EL (cell line): ENCODE data around the gene HTR1A.

Experiments used
- DNase-seq: peaks from one replicate; pipeline ENCODE4 v3.0.0-alpha.2; 2016

The HTR1A gene

DNA sequence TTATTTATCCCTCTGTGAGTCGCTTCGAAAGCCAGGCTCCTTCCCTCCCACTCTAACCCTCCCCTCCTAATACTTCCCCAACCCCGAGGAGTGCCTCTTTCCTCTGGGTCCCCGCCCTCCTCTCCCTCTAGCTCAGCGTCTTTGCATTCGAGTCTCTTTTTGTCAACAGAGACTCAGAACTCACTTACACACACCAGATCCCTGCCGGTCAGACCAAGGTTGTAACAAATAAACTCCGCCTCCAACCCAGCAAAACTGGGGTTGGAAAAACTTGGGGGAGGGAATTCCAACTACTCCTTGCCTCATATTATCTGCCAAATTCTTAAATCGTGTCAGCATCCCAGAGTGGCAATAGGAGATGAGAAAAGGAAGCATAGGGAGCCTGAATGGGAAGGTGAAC lies at the start of gene HTR1A:
Gene HTR1A, minus strand, starts transcription at position 167 of the 400 bp plus-strand sequence. CDS start 726 bp downstream, outside the sequence.
- no peak for DNase-seq

DNA sequence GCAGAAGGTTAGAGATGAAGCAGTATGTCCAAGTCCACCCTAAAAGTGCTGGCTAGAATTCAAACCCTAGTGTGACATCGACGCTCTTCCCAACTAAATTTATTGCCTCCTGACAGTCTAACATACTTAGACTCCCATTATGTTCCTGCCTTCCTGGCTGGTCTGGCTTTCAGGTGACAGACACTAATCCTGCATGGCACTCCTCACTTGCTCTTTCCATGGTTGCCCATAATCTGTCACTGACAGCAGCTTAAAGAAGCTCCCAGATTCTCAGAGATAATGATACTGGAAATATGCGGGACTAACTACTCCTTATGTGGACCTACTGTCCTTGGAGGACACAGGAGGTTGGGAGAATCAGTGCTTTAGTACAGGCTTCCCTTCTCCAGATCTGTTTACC lies 41.7 kb upstream of the HTR1A start:
- DNase-seq, result no peak

DNA sequence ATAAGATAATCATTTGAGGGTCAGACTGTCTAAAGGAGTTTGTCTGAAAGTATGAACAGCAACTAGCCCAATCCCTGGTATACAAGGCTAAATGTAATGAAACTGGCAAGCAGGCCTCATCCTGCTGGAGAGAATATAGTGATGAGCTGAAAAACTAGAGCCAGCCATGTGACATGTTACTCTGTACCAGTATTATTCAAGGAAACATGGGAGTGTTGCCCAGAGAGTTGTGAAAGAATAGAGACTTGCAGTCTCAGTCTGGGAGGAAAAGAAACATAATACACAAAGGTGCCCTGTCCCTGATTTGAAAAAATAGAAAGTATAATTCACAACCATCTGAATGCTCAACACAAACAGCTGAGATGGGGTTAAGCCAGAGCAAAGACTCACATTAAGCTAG lies 37.9 kb upstream of the HTR1A start:
- no peak for DNase-seq

DNA sequence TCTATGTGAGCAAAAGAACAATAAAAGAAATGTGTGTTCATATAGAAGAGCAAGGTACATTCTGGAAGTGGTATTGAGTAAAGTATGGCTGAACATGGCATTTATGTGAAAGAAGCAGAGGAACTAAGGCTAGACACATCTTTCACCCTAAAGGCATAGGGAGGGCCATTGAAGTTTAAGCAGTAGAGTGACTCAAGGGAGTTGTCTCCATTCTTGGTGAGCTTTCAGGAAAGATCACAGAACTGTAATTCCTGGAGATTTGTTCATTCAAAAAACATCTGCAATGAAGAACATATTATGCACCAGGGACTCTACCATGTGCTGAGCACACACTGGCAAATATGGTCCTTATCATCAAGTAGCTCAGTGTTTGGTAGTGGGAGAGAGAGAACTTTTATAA lies 24.8 kb upstream of the HTR1A start:
- DNase-seq, result no peak

DNA sequence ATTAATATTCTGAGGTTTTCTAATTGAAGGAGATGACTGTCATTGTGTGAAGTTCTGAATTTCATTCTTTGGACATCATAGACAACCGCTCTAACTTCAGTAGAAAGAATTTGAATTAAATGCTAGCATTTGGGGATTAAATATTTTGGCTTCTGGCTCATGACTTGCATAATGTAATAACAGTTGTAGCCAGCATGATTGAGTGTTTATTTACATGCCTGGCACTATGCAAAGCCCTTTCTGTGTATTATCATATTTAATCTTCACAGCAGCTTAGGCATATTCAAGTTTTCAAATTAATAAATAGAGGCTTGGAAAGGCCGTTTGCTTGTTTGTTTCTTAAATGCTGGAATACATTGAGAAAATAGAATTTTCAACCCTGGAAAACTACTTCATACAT lies 19.6 kb upstream of the HTR1A start:
- DNase-seq, result no peak

DNA sequence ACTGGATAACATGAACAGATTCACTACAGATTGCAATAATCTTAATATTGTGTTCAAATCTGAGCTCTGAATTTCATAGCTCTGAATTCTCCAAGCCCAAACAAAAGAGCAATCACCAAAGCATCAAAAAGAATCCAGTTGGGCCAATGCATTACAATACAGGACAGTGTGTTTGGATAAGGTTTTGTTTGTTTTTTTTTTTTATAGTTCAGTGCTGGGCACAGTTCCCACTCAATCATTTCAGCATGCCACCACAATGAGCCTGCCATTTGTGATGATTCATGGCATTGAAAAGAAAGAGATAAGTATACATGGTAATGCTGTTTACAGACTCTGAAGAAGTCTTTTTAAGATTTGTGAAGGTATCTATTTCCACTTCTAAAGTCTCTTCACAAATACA lies 1.7 kb upstream of the HTR1A start:
- no peak for DNase-seq

DNA sequence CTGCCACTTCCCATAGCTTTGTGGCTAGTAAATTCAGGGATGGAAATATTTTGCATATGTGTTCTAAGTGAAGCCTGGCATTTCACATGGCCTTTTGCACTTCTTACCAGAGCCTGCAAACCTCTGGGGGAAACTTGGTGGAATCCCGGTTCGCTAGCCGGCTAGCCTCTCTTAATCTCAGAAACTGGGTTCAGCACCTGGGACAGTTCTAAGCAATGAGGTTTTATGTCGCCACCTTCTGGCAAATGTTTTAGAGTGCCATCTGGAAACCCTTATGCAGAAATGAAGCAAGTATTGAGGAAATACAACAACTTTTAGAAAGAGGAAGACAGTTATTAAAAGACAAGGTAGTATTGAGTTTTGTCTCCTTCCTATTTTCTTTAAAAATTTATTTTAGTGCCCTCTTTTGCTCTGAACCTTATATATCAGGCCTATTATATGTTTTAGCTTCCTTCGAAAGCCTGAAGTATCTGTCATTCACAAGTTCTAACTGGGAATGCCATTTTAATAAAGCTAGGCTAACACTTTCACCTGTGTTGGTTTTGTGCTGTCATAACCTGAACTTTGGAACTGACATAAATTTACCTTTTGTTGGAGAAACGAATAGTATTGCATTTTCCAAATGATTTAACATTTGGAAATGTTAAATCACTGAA lies 963 bp upstream of the HTR1A start:
- peak; percentile 53 for DNase-seq

DNA sequence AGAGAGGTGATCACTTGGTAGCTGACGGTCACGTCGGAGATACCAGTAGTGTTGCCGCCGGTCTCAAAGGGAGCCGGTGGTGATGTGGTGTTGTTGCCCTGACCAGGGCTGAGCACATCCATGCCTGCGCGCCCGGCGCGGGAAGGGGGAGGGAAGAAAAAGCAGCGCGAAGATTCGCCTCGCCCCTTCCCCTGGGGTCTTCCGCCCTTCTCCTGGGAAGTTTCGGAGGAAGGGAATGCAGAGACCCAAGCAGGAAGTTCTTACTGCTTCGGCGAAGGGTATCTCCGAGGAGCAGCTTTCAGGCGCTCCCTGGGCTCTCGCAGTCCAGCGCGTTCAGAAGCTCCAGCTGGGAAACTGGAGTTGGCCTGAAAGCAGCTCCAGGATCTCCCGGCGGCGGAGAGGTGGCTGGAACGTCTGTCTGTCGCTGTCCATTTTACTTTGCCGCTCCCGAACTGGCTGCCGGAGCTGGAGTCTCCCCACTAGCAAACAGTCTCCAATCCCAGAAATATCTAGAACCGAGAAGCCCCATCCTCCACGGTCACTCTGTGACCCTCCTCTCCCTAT lies 565 bp downstream of the HTR1A start:
- no peak for DNase-seq

DNA sequence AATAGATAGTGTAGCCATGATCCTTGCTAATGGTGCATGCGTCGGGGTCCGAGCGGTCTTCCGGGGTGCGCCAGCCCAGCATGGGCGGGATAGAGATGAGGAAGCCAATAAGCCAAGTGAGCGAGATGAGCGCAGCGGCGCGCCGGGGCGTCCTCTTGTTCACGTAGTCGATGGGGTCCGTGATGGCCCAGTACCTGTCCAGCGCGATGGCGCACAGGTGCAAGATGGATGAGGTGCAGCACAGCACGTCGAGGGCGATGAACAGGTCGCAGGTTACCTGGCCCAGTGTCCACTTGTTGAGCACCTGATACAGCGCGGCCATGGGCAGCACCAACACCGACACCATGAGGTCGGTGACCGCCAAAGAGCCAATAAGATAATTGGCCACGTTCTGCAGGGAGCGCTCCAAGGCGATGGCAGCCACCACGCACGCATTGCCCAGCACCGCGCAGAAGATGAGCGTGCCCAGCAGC lies 1.1 kb downstream of the HTR1A start:
- DNase-seq, result no peak

DNA sequence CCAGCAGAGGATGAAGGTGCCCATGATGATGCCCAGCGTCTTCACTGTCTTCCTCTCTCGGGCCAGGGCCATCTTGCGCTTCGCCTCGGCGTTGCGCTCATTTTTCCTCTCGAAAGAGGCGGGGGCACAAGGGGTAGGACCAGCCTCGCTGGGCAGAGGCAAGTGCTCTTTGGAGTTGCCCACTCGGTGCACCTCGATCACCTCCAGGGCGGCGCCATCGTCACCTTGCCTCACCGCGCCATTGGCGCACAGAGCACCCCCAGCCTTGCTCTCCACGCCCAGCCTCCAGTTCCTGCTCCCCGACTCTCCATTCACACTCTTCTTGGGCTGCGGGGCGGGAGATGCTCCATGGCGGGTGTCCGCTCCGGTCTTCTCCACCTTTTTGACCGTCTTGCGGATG lies 1.6 kb downstream of the HTR1A start:
- DNase-seq, result no peak

DNA sequence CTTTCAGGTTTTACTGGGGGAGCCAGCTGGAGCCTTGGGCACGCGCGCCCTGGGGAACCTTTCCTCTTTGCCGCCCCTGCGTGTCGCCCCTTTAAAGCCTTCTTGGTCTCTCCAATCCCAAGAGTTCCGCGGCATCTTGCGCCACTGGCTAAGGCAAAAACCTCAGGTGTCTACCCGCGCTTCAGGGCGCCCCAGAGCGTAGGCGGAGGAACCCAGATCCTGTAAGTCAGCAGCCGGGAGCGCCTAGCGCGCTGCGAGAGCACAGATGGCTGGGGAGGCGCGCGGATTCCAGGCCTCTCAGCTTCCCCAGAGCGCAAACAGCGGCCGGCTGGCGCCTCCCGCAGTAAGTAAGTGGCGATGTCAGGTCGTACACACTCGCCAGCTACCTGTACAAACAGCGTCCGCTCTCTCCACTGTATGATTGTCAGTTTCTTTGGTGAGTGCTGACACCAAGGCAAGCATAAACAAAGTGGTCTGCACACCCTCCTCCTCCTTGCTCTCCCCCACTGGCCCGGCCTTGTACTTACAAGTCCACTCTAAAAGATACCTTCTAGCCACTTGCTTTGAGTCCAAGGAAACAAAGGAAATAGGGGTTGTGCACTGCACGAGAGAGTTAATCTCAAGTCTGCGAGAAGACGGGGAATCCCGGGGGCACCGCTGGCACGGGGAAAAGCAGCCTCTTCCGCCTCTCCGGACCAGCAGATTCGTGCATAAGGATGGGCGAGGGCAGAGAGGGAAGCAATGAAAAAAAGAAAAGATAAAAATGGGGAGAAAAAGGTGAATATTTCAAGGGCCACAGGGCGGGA lies 2.9 kb downstream of the HTR1A start:
- no peak for DNase-seq

DNA sequence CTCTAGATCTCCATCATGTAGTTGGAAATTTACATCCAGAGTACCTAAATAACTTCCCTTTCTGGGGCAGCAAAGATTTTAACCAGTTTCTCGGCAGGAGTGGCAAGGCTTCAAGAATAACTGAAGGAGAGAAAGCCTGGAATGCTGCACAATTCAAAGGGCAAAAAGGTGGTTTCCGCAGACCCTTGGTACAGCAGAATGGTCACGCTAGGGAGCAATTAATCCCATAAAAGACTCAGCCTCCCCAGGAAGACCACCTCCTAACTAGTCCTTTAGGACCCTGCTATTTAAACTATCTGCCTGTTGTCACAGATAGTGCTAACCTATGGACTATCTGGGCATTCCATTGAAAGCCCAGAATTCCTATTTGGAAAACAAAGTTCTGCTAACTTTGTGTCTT lies 3.6 kb downstream of the HTR1A start:
- DNase-seq, result no peak

DNA sequence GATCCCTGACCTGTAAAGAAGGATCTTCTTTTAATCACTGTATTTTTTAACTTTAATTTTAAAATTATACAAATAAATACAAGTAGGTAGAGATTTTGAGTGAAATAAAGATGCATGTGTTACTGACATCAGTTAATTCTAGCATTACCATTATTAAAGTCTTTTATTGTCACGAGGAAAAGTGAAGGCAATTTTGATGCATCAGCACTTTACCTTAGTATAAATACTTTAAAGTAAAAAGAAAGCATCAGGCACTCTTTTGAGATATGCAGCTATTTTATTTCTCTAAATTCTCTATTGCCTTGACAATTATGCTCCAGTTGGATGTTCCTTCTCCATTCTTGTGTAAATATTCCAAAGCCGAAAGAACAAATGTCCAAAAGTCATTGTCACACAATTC lies 4.6 kb downstream of the HTR1A start:
- no peak for DNase-seq

DNA sequence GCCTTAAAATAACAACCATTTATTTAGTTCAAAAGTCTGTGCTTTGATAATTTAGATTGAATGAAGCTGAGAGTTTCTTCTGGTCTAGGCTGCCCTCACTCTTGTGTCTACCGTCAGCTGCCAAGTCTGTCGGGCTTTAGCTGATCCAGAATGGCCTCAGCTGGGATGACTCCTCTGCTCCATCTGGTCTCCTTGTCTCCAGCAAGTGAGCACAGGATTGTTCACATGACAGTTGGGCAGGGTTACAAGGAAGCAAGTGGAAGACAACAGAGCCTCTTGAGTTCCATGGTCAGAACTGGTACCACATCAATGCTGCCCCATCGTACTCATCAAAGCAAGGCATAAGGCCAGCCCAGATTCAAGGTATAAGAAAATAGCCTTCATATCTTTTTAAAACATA lies 9.0 kb downstream of the HTR1A start:
- no peak for DNase-seq

DNA sequence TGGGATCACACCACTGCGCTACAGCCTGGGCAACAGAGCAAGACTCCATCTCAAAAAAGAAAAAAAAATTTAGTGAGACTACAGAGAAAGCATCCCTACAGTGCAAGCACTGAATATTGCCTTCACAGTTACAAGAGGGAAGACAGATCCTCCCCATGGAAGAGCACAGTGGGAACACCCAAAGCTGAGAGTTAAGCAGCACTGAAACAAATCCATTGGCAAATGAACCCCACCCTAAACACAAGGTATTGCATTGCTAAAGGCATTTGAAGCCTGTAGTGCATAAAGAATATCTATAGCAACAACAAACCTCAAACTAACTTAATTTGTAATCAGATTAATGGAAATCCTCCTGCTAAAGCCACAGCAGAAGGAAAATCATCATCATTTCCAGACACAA lies 27.1 kb downstream of the HTR1A start:
- no peak for DNase-seq

DNA sequence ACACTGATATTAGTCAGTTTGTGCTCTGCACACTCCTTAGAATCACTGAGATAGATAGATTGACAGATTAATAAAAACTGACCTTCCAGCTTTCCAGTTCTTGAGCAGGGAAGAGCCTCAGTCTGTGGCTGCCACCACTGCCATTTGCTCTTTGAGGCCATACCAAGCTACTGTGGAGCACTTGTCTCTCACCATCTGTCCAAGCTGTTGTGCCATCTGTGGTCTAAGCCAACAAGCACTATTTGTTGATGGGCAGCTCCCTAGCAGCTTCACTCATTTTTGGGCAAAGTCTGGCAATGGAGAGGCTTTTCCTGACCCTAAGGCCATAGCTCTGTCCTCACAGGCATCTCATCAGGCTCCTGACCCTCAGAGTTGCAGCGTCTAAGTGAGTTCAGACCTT lies 30.4 kb downstream of the HTR1A start:
- DNase-seq, result no peak

DNA sequence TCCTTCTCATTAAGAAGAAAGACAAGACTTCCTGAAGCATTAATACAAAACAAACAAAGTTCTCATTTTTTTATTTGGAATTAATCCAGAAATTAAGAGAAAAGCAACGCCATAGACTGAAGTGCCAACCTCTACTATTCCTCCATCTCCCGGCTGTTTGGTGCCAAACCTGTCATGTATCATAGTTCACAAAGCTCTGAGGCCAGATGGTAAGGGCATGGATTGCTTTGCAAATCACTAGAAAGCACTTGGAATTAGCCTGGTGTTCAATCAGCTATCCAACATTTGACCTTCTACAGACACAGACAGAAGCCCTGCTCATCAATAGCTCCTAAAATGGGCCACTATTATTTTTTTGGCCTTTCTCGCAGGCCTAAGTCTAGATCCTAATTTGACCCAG lies 33.8 kb downstream of the HTR1A start:
- no peak for DNase-seq

DNA sequence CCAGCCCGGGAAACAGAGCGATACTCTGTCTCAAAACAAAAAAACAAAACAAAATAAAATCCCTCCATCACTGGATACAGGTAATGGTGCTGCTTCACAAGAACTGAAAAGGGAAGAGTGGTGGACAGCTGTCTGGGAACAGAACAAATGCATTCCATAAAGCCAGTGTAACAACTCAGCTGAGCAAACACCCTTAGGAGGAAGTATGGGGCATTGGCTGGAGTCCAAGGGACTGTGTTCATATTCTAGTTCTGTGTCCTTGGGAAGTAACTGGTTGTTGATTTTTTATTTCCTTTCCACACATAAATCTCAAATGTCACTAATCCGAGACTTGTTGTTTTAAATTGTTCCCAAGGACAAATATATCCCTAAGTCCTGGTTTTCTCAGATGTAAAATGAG lies 38.3 kb downstream of the HTR1A start:
- DNase-seq, result peak; percentile 0

DNA sequence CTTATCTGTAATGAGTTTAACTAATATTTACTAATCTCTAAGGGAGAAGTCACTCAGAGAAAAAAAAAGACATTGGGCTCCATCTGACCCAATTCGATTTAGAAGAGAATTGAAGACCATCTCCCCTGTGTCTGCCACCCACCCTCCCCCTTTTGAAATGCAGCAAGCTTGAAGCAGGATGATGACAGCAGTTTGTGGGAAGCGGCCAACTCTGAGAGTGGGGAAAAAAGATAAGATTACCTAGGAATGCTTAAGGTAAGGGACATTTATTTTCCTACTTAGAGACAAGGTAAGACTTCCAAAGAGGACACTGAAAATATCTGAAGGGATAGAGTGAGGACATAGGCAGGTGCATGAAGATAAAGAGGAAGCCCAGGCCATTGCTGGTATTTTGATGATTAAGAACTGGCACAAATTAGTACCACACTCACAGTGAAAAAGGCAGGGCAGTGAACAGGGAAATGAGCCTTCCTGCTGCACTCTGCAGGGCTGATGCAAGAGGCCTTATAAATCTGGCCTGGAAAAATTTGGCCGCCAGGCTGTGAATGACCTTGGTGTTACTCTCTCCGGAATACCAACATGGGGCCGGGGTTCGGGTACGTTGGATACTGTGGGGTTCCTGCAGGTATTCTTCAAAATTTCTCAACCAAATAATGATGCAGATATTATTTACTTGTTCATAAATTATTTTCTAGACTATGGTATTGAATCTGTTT lies 42.3 kb downstream of the HTR1A start:
- no peak for DNase-seq

DNA sequence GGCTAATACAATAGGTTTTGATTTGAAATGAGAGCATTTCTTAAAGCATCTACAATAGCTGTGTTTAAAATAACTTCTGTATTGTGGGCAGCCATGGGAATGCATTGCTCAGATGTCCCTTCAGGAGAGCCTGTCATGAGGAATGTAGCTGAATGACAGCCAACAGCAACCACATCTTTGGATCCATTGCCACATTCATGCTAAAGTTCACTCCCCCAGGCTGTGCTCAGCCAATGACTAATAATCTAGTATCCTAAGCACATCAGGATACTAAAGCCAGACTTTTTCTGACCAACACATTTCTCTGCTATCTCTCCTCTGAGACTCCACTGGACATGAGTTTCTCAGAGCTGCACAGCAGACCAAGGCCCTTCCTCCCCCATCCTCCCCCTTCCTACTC lies 45.5 kb downstream of the HTR1A start:
- DNase-seq, result peak; percentile 8

DNA sequence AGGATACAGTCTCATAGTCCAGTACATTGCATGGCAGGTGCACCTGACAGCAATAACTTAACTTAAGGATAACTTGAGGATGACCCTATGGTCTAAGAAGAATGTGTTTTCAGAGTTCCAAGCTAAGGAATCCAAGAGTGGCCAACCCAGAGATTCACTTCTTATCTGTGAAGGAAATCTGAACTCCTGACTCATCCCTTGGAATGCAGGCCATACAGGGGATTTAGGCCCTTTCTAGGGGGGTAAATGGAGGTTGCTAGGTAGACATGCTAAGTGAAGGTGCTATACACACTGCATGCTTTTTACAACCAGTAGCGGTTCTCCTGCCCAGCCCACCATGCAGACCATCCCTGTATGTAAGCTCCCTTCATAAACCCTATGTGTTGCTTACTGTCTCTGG lies 50.4 kb downstream of the HTR1A start:
- DNase-seq, result no peak
